Parathyroid adenoma (tissue), 2 donors: ENCODE measurements around the gene SLC43A3.

Source experiments
- H2AFZ ChIP-seq: fragments of 300-600 bp; sonication (generic); one replicate; pipeline ENCODE4 v1.7.0; 2017; ENCODE audit warnings: antibody characterized with exemption, mild to moderate bottlenecking
- H3K27ac ChIP-seq: fragments of 300-600 bp; sonication (generic); one replicate; pipeline ENCODE4 v1.7.0; 2017
- H3K27me3 ChIP-seq: fragments of 300-600 bp; sonication (generic); one replicate; pipeline ENCODE4 v1.7.0; 2017; ENCODE audit warnings: low read length; ENCODE audit not compliant: control insufficient read depth, insufficient read depth
- H3K36me3 ChIP-seq: fragments of 300-600 bp; sonication (generic); one replicate; pipeline ENCODE4 v1.7.0; 2017; ENCODE audit warnings: low read length; ENCODE audit not compliant: control insufficient read depth, insufficient read depth
- H3K4me1 ChIP-seq: fragments of 300-600 bp; sonication (generic); one replicate; pipeline ENCODE4 v1.7.0; 2017; ENCODE audit warnings: control low read depth
- H3K4me2 ChIP-seq: fragments of 300-600 bp; sonication (generic); one replicate; pipeline ENCODE4 v1.7.0; 2017; ENCODE audit warnings: low read length
- H3K4me3 ChIP-seq: fragments of 300-600 bp; sonication (generic); one replicate; pipeline ENCODE4 v1.7.0; 2017; ENCODE audit warnings: low read depth, low read length
- H3K79me2 ChIP-seq: fragments of 300-600 bp; sonication (generic); one replicate; pipeline ENCODE4 v1.7.0; 2017; ENCODE audit warnings: control low read depth
- H3K9ac ChIP-seq: fragments of 300-600 bp; sonication (generic); one replicate; pipeline ENCODE4 v1.7.0; 2017; ENCODE audit warnings: mild to moderate bottlenecking
- H3K9me3 ChIP-seq: fragments of 300-600 bp; sonication (generic); one replicate; pipeline ENCODE4 v1.7.0; 2017; ENCODE audit warnings: low read length; ENCODE audit not compliant: control insufficient read depth
- TF ChIP-seq, protein P1 (sequence below): fragments of 300-600 bp; sonication (generic); IDR thresholded peaks from one replicate; pipeline ENCODE4 v1.7.0; 2017; ENCODE audit warnings: antibody characterized with exemption, mild to moderate bottlenecking
- donor health status: primary hyperparathyroidism.

SLC43A3 gene

DNA sequence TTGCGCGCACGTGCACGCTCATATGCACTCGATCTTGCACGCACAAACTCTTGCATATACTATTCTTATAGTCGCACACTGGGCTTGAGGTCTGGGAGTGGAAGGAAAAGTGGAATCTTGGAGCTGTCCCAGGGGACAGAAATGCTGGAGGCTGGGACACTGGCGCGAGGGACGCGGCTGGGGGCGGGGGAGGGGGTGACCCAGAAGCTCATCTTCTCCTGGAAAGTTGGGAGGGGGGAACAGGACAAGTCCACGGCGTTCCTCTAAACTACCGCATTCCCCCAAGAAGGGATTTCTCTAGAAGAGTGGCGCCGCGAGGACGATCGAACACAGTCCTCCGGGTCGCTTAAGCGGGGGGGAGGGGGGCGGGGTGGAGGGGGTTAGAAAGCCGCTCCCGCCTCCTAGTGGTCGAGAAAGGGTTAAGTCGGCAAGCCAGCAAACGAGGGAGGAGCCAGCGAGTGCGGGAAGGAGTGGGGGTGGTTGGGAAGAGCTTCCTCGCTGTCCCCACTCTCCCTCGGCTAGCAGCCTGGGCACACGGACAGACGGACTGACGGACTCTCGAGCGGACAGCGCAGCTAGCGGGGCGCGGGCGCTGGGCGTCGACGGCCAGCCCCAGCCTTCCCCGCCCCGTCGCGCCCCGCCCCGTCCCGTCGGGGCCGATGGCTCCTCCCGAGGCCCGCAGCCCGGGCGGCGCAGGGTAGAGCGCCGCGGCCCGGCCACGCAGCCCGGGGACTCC, 33.3 kb upstream of the SLC43A3 start, which contains the start of gene RTN4RL2:
RTN4RL2 (plus strand) TSS at position 507 of the 736 bp plus-strand sequence. CDS start 338 bp downstream, outside the sequence.
- Histone ChIP-seq H3K27me3 (no peaks in the 10 kb centered on the region), H3K27ac (no peak within 1 kb of the TSS), H3K36me3 (no peaks in the 10 kb centered on the region)

DNA sequence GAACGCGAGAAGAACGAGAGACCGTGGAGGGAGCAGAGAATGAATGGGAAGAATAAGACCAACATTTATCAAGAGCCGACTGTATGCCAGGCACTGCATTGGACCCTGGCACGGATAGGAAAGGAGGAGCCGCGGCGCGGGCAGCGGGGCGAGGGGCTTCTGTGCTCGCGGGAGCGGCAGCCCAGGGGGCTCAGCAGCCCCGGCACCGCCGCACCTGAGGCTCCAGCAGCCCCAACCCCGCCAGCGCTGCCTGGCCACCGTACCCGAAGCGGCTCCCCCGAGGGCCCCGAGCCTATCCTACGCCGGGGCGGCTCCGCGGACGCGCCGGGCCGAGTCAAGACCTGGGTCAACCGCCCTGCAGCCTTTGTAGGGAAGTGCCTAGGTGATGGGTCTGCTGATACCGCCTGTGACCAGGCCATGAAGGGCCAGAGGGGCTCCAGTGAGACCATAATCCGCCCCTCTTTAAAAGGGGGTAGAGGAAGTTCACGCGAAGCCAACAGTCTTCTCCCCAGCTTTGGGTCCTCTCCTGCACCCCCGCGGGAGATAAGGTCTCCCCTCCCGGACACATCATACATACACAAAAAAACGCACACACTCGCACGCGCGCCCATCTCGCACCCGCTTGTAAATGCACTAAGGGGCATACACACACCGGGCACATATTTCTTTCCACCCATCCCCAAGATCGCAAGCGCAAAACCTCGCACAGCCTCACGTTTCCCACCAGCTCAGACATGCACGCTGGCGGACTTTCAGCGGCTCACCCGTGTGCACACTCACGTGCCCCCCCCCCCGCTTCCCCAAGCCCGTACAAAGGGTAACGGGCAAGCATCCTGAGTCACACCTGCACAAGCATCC, 32.5 kb upstream of the SLC43A3 start:
- TF ChIP-seq, protein P1, sequence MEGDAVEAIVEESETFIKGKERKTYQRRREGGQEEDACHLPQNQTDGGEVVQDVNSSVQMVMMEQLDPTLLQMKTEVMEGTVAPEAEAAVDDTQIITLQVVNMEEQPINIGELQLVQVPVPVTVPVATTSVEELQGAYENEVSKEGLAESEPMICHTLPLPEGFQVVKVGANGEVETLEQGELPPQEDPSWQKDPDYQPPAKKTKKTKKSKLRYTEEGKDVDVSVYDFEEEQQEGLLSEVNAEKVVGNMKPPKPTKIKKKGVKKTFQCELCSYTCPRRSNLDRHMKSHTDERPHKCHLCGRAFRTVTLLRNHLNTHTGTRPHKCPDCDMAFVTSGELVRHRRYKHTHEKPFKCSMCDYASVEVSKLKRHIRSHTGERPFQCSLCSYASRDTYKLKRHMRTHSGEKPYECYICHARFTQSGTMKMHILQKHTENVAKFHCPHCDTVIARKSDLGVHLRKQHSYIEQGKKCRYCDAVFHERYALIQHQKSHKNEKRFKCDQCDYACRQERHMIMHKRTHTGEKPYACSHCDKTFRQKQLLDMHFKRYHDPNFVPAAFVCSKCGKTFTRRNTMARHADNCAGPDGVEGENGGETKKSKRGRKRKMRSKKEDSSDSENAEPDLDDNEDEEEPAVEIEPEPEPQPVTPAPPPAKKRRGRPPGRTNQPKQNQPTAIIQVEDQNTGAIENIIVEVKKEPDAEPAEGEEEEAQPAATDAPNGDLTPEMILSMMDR, result no peak
- Histone ChIP-seq H3K4me2 (peak overlapping the region; percentile 68), H2AFZ (peak overlapping the region; percentile 75), H3K9me3 (no peaks in the 10 kb centered on the region), H3K4me1 (no peaks in the 10 kb centered on the region), H3K4me3 (peak overlapping the region; percentile 44), H3K36me3 (no peaks in the 10 kb centered on the region), H3K9ac (no peak overlapping the region), H3K27me3 (no peaks in the 10 kb centered on the region), H3K27ac (no peak overlapping the region), H3K79me2 (no peaks in the 10 kb centered on the region)

More for the DNA sequence above, 33.3 kb upstream of the SLC43A3 start, which contains the start of gene RTN4RL2:
- H3K79me2 ChIP-seq, result no peaks in the 10 kb centered on the region
- peak within 1 kb of the TSS; percentile 48 for H3K4me3 ChIP-seq
- peak within 1 kb of the TSS; percentile 75 for H2AFZ ChIP-seq
- TF ChIP-seq, protein P1, result no peak
- H3K9ac ChIP-seq, result no peak within 1 kb of the TSS
- no peaks in the 10 kb centered on the region for H3K9me3 ChIP-seq
- peak within 1 kb of the TSS; percentile 68 for H3K4me2 ChIP-seq
- no peaks in the 10 kb centered on the region for H3K4me1 ChIP-seq

DNA sequence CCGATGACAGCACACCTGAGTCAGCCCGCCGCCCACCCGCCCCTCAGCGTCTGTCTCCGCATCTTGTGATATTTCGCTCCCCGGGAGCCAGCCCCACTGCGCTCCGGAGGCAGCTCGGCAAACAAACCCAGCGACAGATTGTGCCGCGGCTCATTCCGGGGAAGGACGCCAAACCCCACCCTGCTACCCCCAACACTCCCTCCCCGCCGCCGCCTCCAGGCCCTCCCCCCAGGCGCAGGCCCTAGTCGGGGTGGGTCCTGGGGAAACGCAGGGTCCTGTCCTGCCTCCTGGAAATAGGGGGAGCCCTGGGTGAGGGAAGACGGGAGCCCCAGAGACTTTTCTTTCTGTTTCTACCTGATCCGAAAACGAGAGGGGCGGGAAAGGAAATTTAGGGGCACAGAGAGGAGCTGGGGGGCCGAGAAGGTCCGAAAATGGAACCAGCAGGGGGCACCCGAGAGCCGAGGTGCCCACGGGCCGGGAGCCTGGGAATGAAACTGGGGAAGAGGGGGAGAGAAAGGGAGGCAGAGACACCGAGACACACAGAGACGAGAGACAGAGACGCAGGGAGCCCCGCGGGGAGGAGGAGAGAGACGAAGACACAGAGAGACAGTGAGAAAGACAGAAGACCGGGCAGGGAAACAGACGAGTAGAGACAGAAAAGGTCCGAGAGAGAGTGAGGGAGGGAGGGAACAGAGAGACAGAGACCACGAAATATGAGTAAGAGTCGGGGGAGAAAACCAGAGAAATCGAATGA, 31.7 kb upstream of the SLC43A3 start:
- Histone ChIP-seq H3K4me2 (peak overlapping the region; percentile 68), H3K27me3 (no peaks in the 10 kb centered on the region), H3K4me3 (peak overlapping the region; percentile 44), H3K9me3 (no peaks in the 10 kb centered on the region), H3K27ac (no peak overlapping the region), H3K9ac (no peak overlapping the region), H3K79me2 (no peaks in the 10 kb centered on the region), H3K36me3 (no peaks in the 10 kb centered on the region), H2AFZ (peak overlapping the region; percentile 75), H3K4me1 (no peaks in the 10 kb centered on the region)
- TF ChIP-seq, protein P1, result peak; percentile 76

DNA sequence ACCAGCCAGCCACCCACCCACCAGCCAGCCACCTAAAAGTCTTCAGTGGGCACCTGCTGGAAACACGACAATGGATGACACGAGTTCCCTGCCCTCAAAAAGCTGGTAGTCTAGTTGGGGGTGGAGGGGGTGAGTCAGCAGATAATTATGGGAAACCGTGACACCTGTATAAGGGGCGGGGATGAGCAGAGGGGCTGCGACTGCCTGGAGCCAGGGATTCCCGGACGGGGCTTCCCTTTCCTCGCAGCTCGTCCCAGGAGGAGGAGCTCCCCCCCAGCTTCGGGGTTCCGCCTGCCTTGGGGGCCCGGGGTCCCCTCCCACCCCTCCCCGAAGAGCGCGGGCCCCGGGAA, 31.1 kb upstream of the SLC43A3 start:
- no peaks in the 10 kb centered on the region for H3K36me3 ChIP-seq
- TF ChIP-seq, protein P1, result no peak
- H3K9me3 ChIP-seq, result no peaks in the 10 kb centered on the region
- no peaks in the 10 kb centered on the region for H3K79me2 ChIP-seq
- no peaks in the 10 kb centered on the region for H3K27me3 ChIP-seq
- no peak overlapping the region for H3K4me3 ChIP-seq
- H3K27ac ChIP-seq, result no peak overlapping the region
- no peak overlapping the region for H3K9ac ChIP-seq
- H3K4me1 ChIP-seq, result no peaks in the 10 kb centered on the region
- peak overlapping the region; percentile 75 for H2AFZ ChIP-seq
- no peak overlapping the region for H3K4me2 ChIP-seq
